MCF 10A (cell line): ENCODE data around the gene PPP1CA. TPM values are rescaled to one million over a fixed set of nuclear protein-coding genes. Genes with fewer than 3 reads are reported as not detected.

Source experiments
- BruUV-seq: library from RNA; stranded (reverse); fragments of 400-500 nt; replicated peaks from 2 replicates; lab custom pipeline; 2021; lab: Mats Ljungman, UMichigan
- CTCF ChIA-PET: fragments of 300-600 bp; sonication (Branson Sonifier 250); formaldehyde crosslinking; extraction: SDS; loops from one replicate; lab custom pipeline; 2021; ENCODE audit warnings: antibody characterized with exemption, inconsistent platforms; lab: Yijun Ruan, JAX
- POLR2A ChIA-PET: fragments of 300-600, 350-650 bp; sonication (Branson Sonifier 250); formaldehyde crosslinking; extraction: SDS; loops from one replicate; lab custom pipeline; 2020; ENCODE audit warnings: antibody characterized with exemption, inconsistent platforms; lab: Yijun Ruan, JAX
- DNase-seq: peaks from one replicate; pipeline ENCODE4 v3.0.0-alpha.2; 2018; ENCODE audit not compliant: unreplicated experiment
- H3K27ac Mint-ChIP-seq: one replicate; pipeline ENCODE4 v1.8.0; 2022; ENCODE audit warnings: mild to moderate bottlenecking, low read depth, mixed read lengths; ENCODE audit not compliant: unreplicated experiment
- H3K27me3 Mint-ChIP-seq: one replicate; pipeline ENCODE4 v1.8.0; 2022; ENCODE audit warnings: mixed read lengths; ENCODE audit not compliant: insufficient read depth, unreplicated experiment
- H3K36me3 Mint-ChIP-seq: one replicate; pipeline ENCODE4 v1.8.0; 2022; ENCODE audit warnings: mild to moderate bottlenecking, moderate library complexity, mixed read lengths; ENCODE audit not compliant: insufficient read depth, unreplicated experiment
- H3K4me1 Mint-ChIP-seq: one replicate; pipeline ENCODE4 v1.8.0; 2022; ENCODE audit warnings: mixed read lengths; ENCODE audit not compliant: insufficient read depth, unreplicated experiment
- H3K4me3 Mint-ChIP-seq: one replicate; pipeline ENCODE4 v1.8.0; 2022; ENCODE audit warnings: mild to moderate bottlenecking, moderate library complexity, mixed read lengths; ENCODE audit not compliant: unreplicated experiment
- H3K9me3 Mint-ChIP-seq: one replicate; pipeline ENCODE4 v1.8.0; 2022; ENCODE audit warnings: mixed read lengths; ENCODE audit not compliant: unreplicated experiment
- intact Hi-C: fragments of 100-400 bp; cut with micrococcal nuclease; formaldehyde crosslinking; loops from 2 replicates; pipeline ENCODE4 v1.14.1; 2022
- total RNA-seq: library from RNA; stranded (reverse); gene quantifications from 2 replicates; pipeline ENCODE4 v1.2.3, GENCODE V29; 2022
- TF ChIP-seq, protein P1 (sequence below): fragments of 200-600 bp; IDR thresholded peaks from one replicate; pipeline ENCODE4 v1.8.0; 2022; ENCODE audit warnings: antibody characterized with exemption, mild to moderate bottlenecking; ENCODE audit not compliant: unreplicated experiment

PPP1CA gene
- total RNA-seq, 1 experiment from 2014 or later = 143 TPM

GRCh38 chr11:67448220-67448609 is 46.6 kb upstream of the PPP1CA start:
- Mint-ChIP-seq H3K9me3 (no peaks in the 10 kb centered on the region), H3K27me3 (no peaks in the 10 kb centered on the region), H3K27ac (no peak overlapping the region), H3K4me1 (peaks cover 9% of the 10 kb centered on the region), H3K4me3 (no peak overlapping the region), H3K36me3 (peaks cover 4% of the 10 kb centered on the region)
- ChIA-PET POLR2A (no interaction called here), CTCF (interaction anchor here (0.6 kb wide), 2 partner anchors 44 to 495 kb away, joined by 3 read pairs; partner anchors contain the start of gene TBC1D10C)
- TF ChIP-seq, protein P1, sequence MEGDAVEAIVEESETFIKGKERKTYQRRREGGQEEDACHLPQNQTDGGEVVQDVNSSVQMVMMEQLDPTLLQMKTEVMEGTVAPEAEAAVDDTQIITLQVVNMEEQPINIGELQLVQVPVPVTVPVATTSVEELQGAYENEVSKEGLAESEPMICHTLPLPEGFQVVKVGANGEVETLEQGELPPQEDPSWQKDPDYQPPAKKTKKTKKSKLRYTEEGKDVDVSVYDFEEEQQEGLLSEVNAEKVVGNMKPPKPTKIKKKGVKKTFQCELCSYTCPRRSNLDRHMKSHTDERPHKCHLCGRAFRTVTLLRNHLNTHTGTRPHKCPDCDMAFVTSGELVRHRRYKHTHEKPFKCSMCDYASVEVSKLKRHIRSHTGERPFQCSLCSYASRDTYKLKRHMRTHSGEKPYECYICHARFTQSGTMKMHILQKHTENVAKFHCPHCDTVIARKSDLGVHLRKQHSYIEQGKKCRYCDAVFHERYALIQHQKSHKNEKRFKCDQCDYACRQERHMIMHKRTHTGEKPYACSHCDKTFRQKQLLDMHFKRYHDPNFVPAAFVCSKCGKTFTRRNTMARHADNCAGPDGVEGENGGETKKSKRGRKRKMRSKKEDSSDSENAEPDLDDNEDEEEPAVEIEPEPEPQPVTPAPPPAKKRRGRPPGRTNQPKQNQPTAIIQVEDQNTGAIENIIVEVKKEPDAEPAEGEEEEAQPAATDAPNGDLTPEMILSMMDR = no peak
- BruUV-seq = no TSS peak
- intact Hi-C loops = no loop called here
- DNase-seq = no peak

GRCh38 chr11:67445515-67445914 is 43.9 kb upstream of the PPP1CA start:
- Mint-ChIP-seq H3K4me1 (peaks cover 9% of the 10 kb centered on the region), H3K4me3 (peak overlapping the region; percentile 24), H3K27me3 (no peaks in the 10 kb centered on the region), H3K36me3 (no peaks in the 10 kb centered on the region), H3K27ac (peak overlapping the region; percentile 5), H3K9me3 (no peaks in the 10 kb centered on the region)
- intact Hi-C loops = no loop called here
- BruUV-seq = no TSS peak
- ChIA-PET POLR2A (interaction anchor here (0.7 kb wide), 1 partner anchor 18 kb away, joined by 4 read pairs; the partner anchor contains the start of gene RPS6KB2), CTCF (interaction anchor here (0.5 kb wide), 1 partner anchor 28 kb away, joined by 3 read pairs; no protein-coding TSS in a partner anchor)
- TF ChIP-seq, protein P1 = no peak
- no peak for DNase-seq

DNA sequence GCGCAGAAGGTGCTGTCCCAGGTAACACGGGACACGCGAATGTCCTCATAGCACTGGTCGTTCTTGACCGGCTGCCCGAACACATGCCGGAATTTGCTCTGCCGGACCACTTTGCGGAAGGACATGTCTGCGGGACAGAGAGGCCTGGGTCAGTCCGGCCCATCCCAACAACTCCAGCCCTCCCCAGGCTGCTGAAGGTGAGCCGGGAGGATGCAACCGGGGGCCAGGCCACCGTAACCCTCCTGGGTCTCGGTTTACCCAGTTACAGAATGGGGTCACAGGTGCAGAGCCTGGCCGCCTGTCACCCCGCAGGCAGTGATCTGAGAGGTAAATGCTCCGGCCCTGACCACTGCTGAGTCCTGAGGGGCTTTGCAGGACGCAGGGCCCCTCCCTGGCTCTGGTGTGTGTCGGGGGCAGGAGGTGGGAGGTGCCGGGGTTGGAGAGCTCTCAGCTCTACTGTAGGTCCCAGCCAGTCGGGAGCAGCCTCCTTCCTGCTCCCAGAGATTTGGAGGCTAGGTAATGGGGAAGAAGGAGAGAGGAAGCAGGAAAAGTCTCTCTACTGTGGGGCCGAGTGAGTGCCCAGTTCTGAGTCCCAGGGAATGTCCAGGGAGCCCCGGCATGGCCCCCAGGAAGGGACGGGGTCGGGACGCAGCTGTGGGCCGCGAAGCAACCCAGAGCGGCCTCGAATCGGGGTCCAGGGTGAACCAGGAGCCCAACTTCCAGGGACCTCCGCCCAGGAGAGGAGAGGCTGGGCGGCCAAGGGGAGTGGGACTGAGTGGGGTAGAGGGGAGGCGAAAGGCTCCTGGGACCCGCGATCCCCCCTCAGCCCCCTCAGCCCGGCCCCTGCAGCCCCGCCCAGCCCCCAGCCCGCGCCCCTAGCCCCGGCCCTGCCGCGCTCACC is 41.1 kb upstream of the PPP1CA start:
- DNase-seq = no peak
- H3K36me3 Mint-ChIP-seq = peaks cover 18% of the 10 kb centered on the region
- CTCF ChIA-PET = interaction anchor here (1.2 kb wide), 1 partner anchor 22 kb away, joined by 3 read pairs; no protein-coding TSS in a partner anchor
- no peaks in the 10 kb centered on the region for H3K27me3 Mint-ChIP-seq
- H3K4me3 Mint-ChIP-seq = peak overlapping the region; percentile 82
- H3K9me3 Mint-ChIP-seq = no peaks in the 10 kb centered on the region
- POLR2A ChIA-PET = interaction anchor here (0.8 to 2.3 kb wide), 5 partner anchors 14 to 63 kb away, joined by 3 to 13 read pairs (median 3); partner anchors contain the start of genes PITPNM1, RPS6KB2 and TMEM134
- intact Hi-C loops = loop anchor here (1.0 to 2.0 kb wide), 2 partner anchors 22 to 64 kb away; no protein-coding TSS in a partner anchor
- H3K27ac Mint-ChIP-seq = peak overlapping the region; percentile 63
- H3K4me1 Mint-ChIP-seq = peaks cover 17% of the 10 kb centered on the region
- TF ChIP-seq, protein P1 = no peak
- no TSS peak for BruUV-seq
